DND-41 (cell line): Measurements from ENCODE around the gene CDK2AP2.

Source experiments
- ATAC-seq: fragments of 200-7000 bp; cut with Tn5 transposase; 3 replicates; pipeline ENCODE4 v1.9.1; 2021; ENCODE audit warnings: low read depth; ENCODE audit not compliant: insufficient read depth
- DNase-seq: peaks from one replicate; pipeline ENCODE4 v3.0.0-alpha.2; 2020
- H2AFZ ChIP-seq: 2 replicates; pipeline ENCODE4 v1.6.0; 2012; ENCODE audit warnings: low read depth, low read length
- H3K27ac ChIP-seq: 2 replicates; pipeline ENCODE4 v1.5.1; 2012; ENCODE audit warnings: low read length, inconsistent platforms
- H3K27me3 ChIP-seq: fragments of 200-600 bp; sonication (generic); 2 replicates; pipeline ENCODE4 v1.6.0; 2012; ENCODE audit warnings: low read length, mild to moderate bottlenecking, inconsistent platforms; ENCODE audit not compliant: insufficient read depth, poor library complexity
- H3K36me3 ChIP-seq: 2 replicates; pipeline ENCODE4 v1.5.1; 2012; ENCODE audit warnings: low read length, inconsistent platforms; ENCODE audit not compliant: insufficient read depth
- H3K4me1 ChIP-seq: 2 replicates; pipeline ENCODE4 v1.5.1; 2012; ENCODE audit warnings: mild to moderate bottlenecking, low read length; ENCODE audit not compliant: insufficient read depth
- H3K4me2 ChIP-seq: 2 replicates; pipeline ENCODE4 v1.6.0; 2012; ENCODE audit warnings: mild to moderate bottlenecking, moderate library complexity, low read length, inconsistent platforms; ENCODE audit not compliant: insufficient read depth
- H3K4me3 ChIP-seq, 2 experiments: fragments of 200-600 bp in 1 of 2; shearing (Covaris generic) in 1 of 2; 2 replicates each; pipeline ENCODE4 v1.5.1; 2012 to 2016; ENCODE audit warnings: inconsistent platforms in 2 of 2, low read length in 2 of 2, mild to moderate bottlenecking in 2 of 2, low read depth in 1 of 2, moderate library complexity in 1 of 2
- H3K79me2 ChIP-seq: 2 replicates; pipeline ENCODE4 v1.6.0; 2012; ENCODE audit warnings: low read length, inconsistent platforms; ENCODE audit not compliant: insufficient read depth
- H3K9ac ChIP-seq: 2 replicates; pipeline ENCODE4 v1.6.0; 2012; ENCODE audit warnings: low read depth, mild to moderate bottlenecking, inconsistent platforms, low read length, moderate library complexity
- H3K9me3 ChIP-seq: 2 replicates; pipeline ENCODE4 v1.5.1; 2012; ENCODE audit warnings: low read length, moderate library complexity, mild to moderate bottlenecking, inconsistent platforms; ENCODE audit not compliant: insufficient read depth, severe bottlenecking
- H4K20me1 ChIP-seq: 2 replicates; pipeline ENCODE4 v1.6.0; 2012; ENCODE audit warnings: low read length; ENCODE audit not compliant: insufficient read depth
- EZH2 ChIP-seq: IDR thresholded peaks from 3 replicates; pipeline ENCODE4 v1.6.1; 2012; ENCODE audit warnings: borderline replicate concordance, low read depth, mild to moderate bottlenecking, moderate library complexity, low read length, inconsistent platforms; ENCODE audit not compliant: severe bottlenecking
- TF ChIP-seq, protein P1 (sequence below): IDR thresholded peaks from 2 replicates; pipeline ENCODE4 v1.5.1; 2012; ENCODE audit warnings: borderline replicate concordance, low read length, moderate library complexity, mild to moderate bottlenecking; ENCODE audit not compliant: poor library complexity, severe bottlenecking; ENCODE audit errors: extremely low read depth

CDK2AP2 gene

DNA sequence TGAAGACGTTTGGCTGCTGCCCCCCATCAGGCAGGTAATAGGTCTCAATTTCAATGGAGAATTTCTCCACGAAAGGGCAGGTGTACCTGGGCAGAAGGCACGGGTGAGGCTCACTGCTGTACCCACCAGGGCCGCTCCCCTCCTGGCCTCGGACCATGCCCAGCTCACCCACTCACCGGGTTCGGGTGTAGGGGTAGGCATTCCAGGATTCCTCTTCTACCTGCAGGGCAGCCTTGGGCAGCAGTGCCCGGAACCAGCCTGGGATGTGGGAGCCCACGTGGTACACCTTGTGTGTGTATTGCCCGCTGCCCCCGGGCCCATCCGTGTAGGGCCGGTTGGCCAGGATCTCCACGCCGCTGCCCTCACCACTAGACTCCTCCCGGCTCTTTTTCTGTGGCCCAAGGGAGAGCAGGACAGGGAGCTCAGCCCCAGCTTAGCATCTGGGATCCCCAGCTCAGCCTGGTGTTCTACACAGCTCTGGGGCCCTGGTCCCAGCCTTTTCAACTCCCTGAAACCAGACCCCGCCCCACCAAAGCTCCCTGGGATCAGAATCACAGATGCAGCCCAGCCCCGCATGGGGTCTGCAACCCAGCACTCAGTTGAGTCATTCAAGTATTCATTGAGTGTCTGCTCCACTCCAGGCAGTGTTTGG is 5.5 kb downstream of the CDK2AP2 start:
- H3K27me3 ChIP-seq = no peaks in the 10 kb centered on the region
- ATAC-seq = no peak

DNA sequence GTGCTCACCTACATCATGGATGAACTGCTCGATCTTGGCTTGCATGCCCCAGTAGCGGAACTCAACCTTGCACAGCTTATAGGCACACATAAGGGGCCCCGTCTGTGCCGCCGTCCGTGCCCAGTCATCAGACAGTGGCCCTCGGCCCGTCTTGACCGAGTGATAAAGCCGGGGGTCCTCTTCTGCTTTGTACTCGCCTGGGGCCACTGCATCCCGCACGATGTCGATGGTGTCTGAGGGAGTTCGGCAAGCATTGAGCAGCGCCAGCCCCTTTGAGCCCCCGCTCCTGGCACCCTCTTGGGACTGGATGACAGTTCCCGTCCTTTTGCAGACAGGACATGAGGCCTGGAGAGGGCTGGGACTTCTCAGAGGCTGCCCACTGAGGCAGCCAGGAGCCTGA is 6.1 kb downstream of the CDK2AP2 start:
- Histone ChIP-seq H3K4me2 (no peak overlapping the region), H3K4me3 (no peak overlapping the region), H3K9ac (no peak overlapping the region), H3K79me2 (peaks cover 39% of the 10 kb centered on the region), H3K27ac (no peak overlapping the region), H3K36me3 (peaks cover 66% of the 10 kb centered on the region), H2AFZ (no peak overlapping the region), H3K27me3 (no peaks in the 10 kb centered on the region), H3K9me3 (no peaks in the 10 kb centered on the region), H3K4me1 (peaks cover 29% of the 10 kb centered on the region), H4K20me1 (peaks cover 32% of the 10 kb centered on the region)
- ATAC-seq = no peak
- no peak for TF ChIP-seq EZH2
- TF ChIP-seq, protein P1, sequence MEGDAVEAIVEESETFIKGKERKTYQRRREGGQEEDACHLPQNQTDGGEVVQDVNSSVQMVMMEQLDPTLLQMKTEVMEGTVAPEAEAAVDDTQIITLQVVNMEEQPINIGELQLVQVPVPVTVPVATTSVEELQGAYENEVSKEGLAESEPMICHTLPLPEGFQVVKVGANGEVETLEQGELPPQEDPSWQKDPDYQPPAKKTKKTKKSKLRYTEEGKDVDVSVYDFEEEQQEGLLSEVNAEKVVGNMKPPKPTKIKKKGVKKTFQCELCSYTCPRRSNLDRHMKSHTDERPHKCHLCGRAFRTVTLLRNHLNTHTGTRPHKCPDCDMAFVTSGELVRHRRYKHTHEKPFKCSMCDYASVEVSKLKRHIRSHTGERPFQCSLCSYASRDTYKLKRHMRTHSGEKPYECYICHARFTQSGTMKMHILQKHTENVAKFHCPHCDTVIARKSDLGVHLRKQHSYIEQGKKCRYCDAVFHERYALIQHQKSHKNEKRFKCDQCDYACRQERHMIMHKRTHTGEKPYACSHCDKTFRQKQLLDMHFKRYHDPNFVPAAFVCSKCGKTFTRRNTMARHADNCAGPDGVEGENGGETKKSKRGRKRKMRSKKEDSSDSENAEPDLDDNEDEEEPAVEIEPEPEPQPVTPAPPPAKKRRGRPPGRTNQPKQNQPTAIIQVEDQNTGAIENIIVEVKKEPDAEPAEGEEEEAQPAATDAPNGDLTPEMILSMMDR = no peak
- no peak for DNase-seq

More for the DNA sequence above, 5.5 kb downstream of the CDK2AP2 start:
- H4K20me1 ChIP-seq = peaks cover 36% of the 10 kb centered on the region
- H3K79me2 ChIP-seq = peaks cover 45% of the 10 kb centered on the region
- no peak overlapping the region for H3K27ac ChIP-seq
- no peak overlapping the region for H3K4me2 ChIP-seq
- peaks cover 35% of the 10 kb centered on the region for H3K4me1 ChIP-seq
- no peak for DNase-seq
- TF ChIP-seq EZH2 = no peak
- TF ChIP-seq, protein P1 = no peak
- no peak overlapping the region for H3K4me3 ChIP-seq
- H3K9me3 ChIP-seq = no peaks in the 10 kb centered on the region
- no peak overlapping the region for H2AFZ ChIP-seq
- H3K9ac ChIP-seq = no peak overlapping the region
- peaks cover 66% of the 10 kb centered on the region for H3K36me3 ChIP-seq

DNA sequence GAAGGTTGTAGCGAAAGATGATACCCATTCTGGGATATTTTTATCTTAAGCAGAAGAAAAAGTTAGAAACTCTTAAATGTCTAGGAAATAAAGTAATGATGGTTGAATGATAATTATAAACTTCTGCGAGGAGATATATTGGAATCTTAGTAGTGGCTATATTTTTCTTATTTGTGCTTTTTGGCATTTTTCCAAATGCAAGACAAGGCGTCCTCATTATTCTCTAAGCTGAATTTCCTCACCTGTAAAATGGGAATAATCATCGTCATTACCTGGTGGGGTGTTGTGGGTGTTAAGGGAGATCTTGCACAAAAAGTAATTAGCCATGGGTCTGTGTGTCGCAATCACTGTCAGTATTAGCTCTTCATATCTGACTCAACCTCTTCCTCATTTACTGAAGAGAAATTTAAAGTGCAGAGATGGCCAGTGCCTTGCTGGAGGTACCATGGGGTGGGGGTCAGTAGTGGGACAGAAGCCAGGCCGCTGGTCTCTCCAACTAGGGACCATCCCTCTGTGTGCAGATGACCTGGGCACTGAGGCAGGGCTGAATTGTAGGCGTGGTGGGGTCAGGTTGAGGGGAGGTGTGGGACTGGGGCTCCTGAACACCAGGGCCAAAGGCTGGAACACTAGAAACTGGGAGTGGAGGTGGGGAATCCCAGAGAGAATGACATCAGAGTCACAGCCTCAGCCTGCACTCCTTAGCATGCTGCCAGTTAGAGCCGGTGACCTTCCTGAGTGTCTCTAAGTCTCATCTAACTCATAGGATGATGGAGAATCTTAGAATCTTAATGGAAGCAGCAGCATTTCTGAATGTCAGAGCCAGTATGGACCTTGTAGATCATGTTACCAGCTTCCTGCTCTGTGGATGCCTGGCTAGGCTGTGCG is 6.9 kb downstream of the CDK2AP2 start:
- H2AFZ ChIP-seq = no peak overlapping the region
- no peak overlapping the region for H3K27ac ChIP-seq
- no peak overlapping the region for H3K4me2 ChIP-seq
- no peak overlapping the region for H3K4me3 ChIP-seq
- no peak overlapping the region for H3K9ac ChIP-seq
- no peaks in the 10 kb centered on the region for H3K27me3 ChIP-seq
- peaks cover 34% of the 10 kb centered on the region for H3K79me2 ChIP-seq
- peaks cover 66% of the 10 kb centered on the region for H3K36me3 ChIP-seq
- DNase-seq (no peak), ATAC-seq (no peak)
- no peaks in the 10 kb centered on the region for H3K9me3 ChIP-seq
- no peak for TF ChIP-seq EZH2
- TF ChIP-seq, protein P1 = no peak
- peaks cover 27% of the 10 kb centered on the region for H4K20me1 ChIP-seq
- H3K4me1 ChIP-seq = peaks cover 22% of the 10 kb centered on the region
